Measurements from ENCODE around the gene SP6.

- TF ChIP-seq MAX (CRISPR knock-in tag; IDR thresholded peaks at IDR 0.05) (no peak), CTCF (IDR thresholded peaks at IDR 0.05) (no peak), MLX (CRISPR knock-in tag; IDR thresholded peaks at IDR 0.05) (no peak), ATF3 (CRISPR knock-in tag; conservative IDR thresholded peaks at IDR 0.05) (no peak), ELF4 (CRISPR knock-in tag; IDR thresholded peaks at IDR 0.05; ENCODE audit: low read depth) (no peak), ERG (CRISPR knock-in tag; IDR thresholded peaks at IDR 0.05) (no peak), SP1 (CRISPR knock-in tag; conservative IDR thresholded peaks at IDR 0.05) (no peak), ZNF423 (CRISPR knock-in tag; IDR thresholded peaks at IDR 0.05) (no peak)
Observed at GRCh38 chr17:47804461-47804860, 46.5 kb downstream of the SP6 start.

Data from WTC11 (cell line).